Thoracic aorta endothelial cell (primary cell): ENCODE data around the gene LRRC15. TPM values are rescaled to one million over a fixed set of nuclear protein-coding genes. Genes with fewer than 3 reads are reported as not detected.

Experiments used
- total RNA-seq: library from RNA; depleted of rRNA; stranded (reverse); fragments of >200 nt; gene quantifications from 2 replicates; pipeline ENCODE4 v1.2.3, GENCODE V29; 2012

LRRC15 gene
- under 0.01 TPM in 1 of 2 replicates, not detected in the other for total RNA-seq

DNA sequence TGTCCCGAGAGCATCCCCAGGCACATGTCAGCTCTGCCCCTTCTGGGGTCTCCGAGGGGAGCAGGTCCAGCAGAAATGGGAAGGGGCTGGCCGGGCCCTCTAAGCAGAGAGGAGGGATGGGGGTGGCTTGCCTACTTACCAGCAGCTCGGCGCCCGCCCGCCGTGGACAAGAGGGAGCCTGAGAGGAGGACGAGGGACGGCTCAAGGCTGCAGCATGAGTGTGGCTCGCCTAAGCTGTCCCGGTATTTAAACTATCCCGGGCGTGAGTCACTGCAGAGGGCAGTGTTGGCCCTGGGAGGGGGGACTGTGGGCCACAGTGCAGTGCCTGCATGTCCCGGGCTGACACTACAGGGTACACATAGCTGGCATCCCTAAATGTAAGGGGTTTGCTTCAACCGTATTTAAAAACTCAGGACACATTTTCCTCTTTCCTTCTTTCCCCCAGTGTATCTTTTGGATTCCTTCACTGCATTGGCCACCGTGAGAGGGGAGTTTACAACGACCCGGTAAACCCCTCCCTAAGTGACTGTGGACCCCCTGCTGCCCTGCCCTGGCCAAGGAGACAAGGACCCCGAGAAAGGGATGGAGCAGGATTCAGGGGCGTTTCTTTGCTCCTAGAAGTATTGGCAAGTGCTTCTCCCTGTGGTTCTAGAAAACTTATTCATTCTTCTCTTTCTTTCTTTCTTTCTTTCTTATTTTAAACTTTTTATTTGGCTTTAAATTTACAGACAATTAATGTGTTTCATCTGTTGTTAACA is at the start of gene LRRC15:
TSS of gene LRRC15 (minus strand) at position 222 of the 758 bp plus-strand sequence. CDS start 8,700 bp downstream, outside the sequence.

DNA sequence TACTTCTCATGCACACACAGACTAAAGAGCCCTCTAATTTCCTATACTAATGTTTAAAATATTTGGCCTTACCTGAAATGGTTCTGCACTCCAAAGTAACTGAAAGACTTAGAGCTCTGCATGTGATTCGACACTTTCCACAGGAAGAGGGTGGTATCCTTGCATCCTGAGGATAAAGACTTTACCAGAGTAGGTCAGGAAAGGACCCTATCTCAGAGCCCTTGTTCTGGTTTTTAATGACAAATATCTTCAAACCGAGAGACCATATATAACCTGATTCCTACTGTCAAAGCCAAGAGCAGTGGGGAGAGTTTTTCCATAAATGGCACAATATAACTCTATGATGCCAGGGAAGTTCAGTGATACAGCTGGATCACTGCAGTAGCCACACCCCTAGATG is 29.6 kb upstream of the LRRC15 start, which contains the start of gene GP5:
TSS of gene GP5 (minus strand) at position 101 of the 400 bp plus-strand sequence. CDS start 984 bp downstream, outside the sequence.

DNA sequence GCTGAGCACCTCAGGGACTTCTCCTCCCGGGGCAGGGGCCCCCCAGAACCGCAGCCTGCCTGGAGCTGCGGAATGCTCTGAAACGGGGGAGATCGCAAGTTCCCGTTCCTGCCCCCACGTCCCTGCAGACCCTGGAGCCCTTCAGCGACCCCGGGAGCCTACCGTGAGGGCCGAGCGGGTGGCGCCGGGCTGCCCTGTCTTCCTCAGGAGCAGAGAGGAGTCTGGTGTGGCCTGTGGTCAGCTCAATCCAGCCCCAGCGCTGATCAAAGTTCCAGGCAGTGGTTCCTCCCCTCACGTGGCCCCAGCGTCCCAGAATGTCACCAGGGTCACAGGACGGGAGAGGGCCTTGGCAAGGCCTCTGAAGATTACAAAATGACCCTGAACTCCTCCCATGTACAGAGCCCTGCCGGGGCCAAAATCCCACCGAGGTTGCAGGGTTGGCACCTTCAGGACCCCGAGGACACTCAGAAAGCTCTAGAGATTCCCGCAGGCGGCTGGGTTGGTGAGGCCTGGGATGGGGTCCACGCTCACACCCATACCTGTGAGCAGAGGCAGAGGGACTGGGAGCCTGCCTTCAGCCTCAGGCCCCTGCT is 18.4 kb downstream of the LRRC15 start, which contains the start of gene CPN2:
TSS of gene CPN2 (minus strand) at position 249 of the 593 bp plus-strand sequence. CDS start 8,626 bp downstream, outside the sequence.

Other genes starting within 250 kb of the LRRC15 start
- 27.0 and 33.6 TPM in 2 replicates for gene HES1, start 233.6 kb downstream of the LRRC15 start, total RNA-seq
- gene CPN2, start 18.4 kb downstream of the LRRC15 start, total RNA-seq, result not detected in 2 replicates
- 0.14 TPM in 1 of 2 replicates, not detected in the other for gene GP5, start 29.5 kb upstream of the LRRC15 start, total RNA-seq
- gene ATP13A3, start 117.3 kb upstream of the LRRC15 start, total RNA-seq, result 302 and 308 TPM in 2 replicates